ENCODE data around the gene USP10.

The USP10 gene

DNA sequence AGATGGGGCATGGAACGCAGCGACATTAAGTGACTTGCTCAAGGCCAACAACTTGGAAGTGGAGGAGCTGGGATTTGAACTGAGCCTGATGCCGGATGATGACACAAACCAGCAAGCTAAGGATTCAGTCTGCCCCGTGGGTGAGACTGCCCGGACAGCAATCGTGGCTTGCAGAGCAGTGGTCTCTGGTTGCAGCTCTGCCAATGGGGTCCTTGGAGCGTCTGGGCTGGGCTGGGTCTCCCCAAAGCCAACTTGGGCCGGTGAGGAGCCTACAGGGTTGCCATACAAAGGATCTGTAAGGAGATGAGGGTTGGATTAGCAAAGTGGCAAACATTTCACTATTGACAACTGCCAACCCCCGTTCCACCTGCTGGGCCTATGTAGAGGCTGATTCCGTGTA, 117.4 kb downstream of the USP10 start:
- no peak for TF ChIP-seq POLR2AphosphoS5 (IDR thresholded peaks at IDR 0.05; ENCODE audit: low read depth, low read length)
- TF ChIP-seq SIN3A (IDR thresholded peaks at IDR 0.05; ENCODE audit: borderline replicate concordance, insufficient read depth, low read length): no peak
- no peak for TF ChIP-seq FOXP2 (optimal IDR thresholded peaks at IDR 0.05; ENCODE audit: borderline replicate concordance, extremely low read depth, extremely low read length, insufficient read depth)
- TF ChIP-seq TAF1 (IDR thresholded peaks at IDR 0.05; ENCODE audit: borderline replicate concordance, insufficient read depth, low read length): no peak
- TF ChIP-seq, protein P1, sequence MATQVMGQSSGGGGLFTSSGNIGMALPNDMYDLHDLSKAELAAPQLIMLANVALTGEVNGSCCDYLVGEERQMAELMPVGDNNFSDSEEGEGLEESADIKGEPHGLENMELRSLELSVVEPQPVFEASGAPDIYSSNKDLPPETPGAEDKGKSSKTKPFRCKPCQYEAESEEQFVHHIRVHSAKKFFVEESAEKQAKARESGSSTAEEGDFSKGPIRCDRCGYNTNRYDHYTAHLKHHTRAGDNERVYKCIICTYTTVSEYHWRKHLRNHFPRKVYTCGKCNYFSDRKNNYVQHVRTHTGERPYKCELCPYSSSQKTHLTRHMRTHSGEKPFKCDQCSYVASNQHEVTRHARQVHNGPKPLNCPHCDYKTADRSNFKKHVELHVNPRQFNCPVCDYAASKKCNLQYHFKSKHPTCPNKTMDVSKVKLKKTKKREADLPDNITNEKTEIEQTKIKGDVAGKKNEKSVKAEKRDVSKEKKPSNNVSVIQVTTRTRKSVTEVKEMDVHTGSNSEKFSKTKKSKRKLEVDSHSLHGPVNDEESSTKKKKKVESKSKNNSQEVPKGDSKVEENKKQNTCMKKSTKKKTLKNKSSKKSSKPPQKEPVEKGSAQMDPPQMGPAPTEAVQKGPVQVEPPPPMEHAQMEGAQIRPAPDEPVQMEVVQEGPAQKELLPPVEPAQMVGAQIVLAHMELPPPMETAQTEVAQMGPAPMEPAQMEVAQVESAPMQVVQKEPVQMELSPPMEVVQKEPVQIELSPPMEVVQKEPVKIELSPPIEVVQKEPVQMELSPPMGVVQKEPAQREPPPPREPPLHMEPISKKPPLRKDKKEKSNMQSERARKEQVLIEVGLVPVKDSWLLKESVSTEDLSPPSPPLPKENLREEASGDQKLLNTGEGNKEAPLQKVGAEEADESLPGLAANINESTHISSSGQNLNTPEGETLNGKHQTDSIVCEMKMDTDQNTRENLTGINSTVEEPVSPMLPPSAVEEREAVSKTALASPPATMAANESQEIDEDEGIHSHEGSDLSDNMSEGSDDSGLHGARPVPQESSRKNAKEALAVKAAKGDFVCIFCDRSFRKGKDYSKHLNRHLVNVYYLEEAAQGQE (IDR thresholded peaks at IDR 0.05; ENCODE audit: insufficient read depth in 1 of 2, low read depth in 2 of 2, low read length in 2 of 2): no peak

DNA sequence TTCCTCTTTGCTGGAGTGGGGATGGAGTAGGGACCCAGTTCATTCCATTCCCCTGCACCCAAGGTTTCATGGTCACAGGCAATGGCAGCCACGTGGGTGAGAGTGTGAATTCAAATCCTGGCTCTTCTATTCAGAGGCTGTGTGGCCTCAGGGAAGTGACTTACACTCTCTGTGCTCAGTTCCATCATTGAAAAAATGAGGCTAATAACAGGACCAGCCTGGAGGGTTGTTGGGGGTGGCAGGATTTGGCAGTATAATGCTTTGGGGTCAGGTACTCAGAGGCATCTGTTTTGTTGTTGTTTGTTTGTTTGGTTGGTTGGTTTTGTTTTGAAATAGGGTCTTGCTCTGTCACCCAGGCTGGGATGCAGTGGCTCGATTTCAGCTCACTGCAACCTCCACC, 117.8 kb downstream of the USP10 start:
- TF ChIP-seq FOXP2 (optimal IDR thresholded peaks at IDR 0.05; ENCODE audit: borderline replicate concordance, extremely low read depth, extremely low read length, insufficient read depth) (no peak), POLR2AphosphoS5 (IDR thresholded peaks at IDR 0.05; ENCODE audit: low read depth, low read length) (no peak), SIN3A (IDR thresholded peaks at IDR 0.05; ENCODE audit: borderline replicate concordance, insufficient read depth, low read length) (no peak)
- TF ChIP-seq, protein P1 (IDR thresholded peaks at IDR 0.05; ENCODE audit: insufficient read depth in 1 of 2, low read depth in 2 of 2, low read length in 2 of 2): no peak

DNA sequence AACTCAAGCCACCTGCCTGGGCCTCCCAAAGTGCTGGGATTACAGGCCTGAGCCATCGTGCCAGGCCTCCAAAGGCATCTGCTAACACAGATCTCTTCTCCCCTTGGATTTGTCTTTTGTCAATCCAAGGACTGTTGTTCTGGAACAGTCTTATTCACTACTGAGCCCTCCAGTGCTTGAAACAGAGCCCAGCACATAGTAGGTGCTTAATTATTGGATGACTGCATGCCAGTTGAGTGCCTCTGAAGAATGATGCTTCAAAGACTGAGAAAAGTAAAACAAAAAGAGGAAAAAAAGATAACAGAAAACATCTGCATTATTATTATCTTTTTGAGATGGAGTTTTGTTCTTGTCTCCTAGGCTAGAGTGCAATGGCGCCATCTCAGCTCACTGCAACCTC, 118.3 kb downstream of the USP10 start:
- TF ChIP-seq POLR2AphosphoS5 (IDR thresholded peaks at IDR 0.05; ENCODE audit: low read depth, low read length) (no peak), SIN3A (IDR thresholded peaks at IDR 0.05; ENCODE audit: borderline replicate concordance, insufficient read depth, low read length) (no peak), TAF1 (IDR thresholded peaks at IDR 0.05; ENCODE audit: borderline replicate concordance, insufficient read depth, low read length) (no peak), FOXP2 (optimal IDR thresholded peaks at IDR 0.05; ENCODE audit: borderline replicate concordance, extremely low read depth, extremely low read length, insufficient read depth) (no peak)
- TF ChIP-seq, protein P1 (IDR thresholded peaks at IDR 0.05; ENCODE audit: insufficient read depth in 1 of 2, low read depth in 2 of 2, low read length in 2 of 2): no peak

DNA sequence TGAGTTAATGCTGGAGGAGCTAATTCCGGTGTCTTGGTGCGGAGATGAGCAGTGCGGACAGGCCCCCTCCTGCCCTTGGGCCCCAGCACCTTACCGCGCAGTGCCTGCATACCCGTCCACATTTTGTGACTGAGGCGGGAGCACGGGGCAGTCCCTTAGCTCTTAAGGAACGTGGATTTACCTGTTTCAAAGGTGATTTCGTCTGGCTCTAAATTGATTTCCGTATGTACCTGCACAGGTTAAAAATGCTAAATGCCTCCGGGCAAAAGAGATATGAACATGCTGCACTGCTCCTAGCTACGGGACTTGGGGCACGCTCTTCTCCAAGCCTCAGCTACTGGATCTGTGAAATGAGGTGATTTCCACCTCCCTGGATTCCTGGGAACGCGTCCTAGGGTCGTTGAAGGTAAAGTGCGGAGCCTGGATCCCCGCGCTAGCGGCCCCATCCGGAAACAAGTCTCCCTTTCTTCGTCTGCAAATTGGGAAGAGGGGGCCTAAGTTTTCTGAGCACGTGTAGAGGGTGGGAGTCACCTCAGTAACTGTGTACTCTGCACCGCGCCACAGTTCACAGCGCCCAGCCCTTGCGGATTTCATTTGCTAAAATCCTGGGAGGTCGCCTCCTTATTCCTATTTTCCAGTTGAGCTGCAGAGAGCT, 119.3 kb downstream of the USP10 start:
- TF ChIP-seq TAF1 (IDR thresholded peaks at IDR 0.05; ENCODE audit: borderline replicate concordance, insufficient read depth, low read length) (no peak), POLR2AphosphoS5 (IDR thresholded peaks at IDR 0.05; ENCODE audit: low read depth, low read length) (no peak), FOXP2 (optimal IDR thresholded peaks at IDR 0.05; ENCODE audit: borderline replicate concordance, extremely low read depth, extremely low read length, insufficient read depth) (no peak), SIN3A (IDR thresholded peaks at IDR 0.05; ENCODE audit: borderline replicate concordance, insufficient read depth, low read length) (no peak)
- TF ChIP-seq, protein P1 (IDR thresholded peaks at IDR 0.05; ENCODE audit: insufficient read depth in 1 of 2, low read depth in 2 of 2, low read length in 2 of 2): no peak

Data from PFSK-1 (cell line).